HG03025 (cell line): Measurements from ENCODE around the gene CDC42EP1.
"Not testable (repeated sequence)": the region's sequence is repeated elsewhere in the genome, so short reads cannot be mapped to it uniquely, and the experiment has no call there.

ENCODE experiments used
- ATAC-seq: cut with Tn5 transposase; IDR thresholded peaks from one replicate; pipeline ENCODE4 v1.9.1; 2021; ENCODE audit warnings: mild to moderate bottlenecking, moderate library complexity; ENCODE audit not compliant: unreplicated experiment, low FRiP score

CDC42EP1 gene

GRCh38 chr22:37559901-37560607 is at the start of gene CDC42EP1:
Gene CDC42EP1, plus strand, starts transcription at chr22:37560480. Its CDS starts 5,870 bp downstream, at chr22:37566350.
- no peak for ATAC-seq

- ATAC-seq, result no peak
Measured at GRCh38 chr22:37511395-37512104, 48.7 kb upstream of the CDC42EP1 start.

GRCh38 chr22:37514526-37515051 is 45.7 kb upstream of the CDC42EP1 start:
- no peak for ATAC-seq

GRCh38 chr22:37515901-37516300 is 44.4 kb upstream of the CDC42EP1 start:
- no peak for ATAC-seq

GRCh38 chr22:37516456-37516855 is 43.8 kb upstream of the CDC42EP1 start:
- ATAC-seq, result no peak

GRCh38 chr22:37517826-37518450 is 42.3 kb upstream of the CDC42EP1 start:
- ATAC-seq, result no peak

- no peak for ATAC-seq
Measured at GRCh38 chr22:37518509-37519267, 41.6 kb upstream of the CDC42EP1 start.

- ATAC-seq, result no peak
Measured at GRCh38 chr22:37519268-37520195, 40.7 kb upstream of the CDC42EP1 start, which contains the start of gene CARD10. Gene CARD10, minus strand, starts transcription at chr22:37519415. Its CDS starts 215 bp downstream, at chr22:37519200.

- no peak for ATAC-seq
Measured at GRCh38 chr22:37520776-37521191, 39.5 kb upstream of the CDC42EP1 start.

- no peak for ATAC-seq
Measured at GRCh38 chr22:37521236-37521739, 39.0 kb upstream of the CDC42EP1 start.

GRCh38 chr22:37522482-37522881 is 37.8 kb upstream of the CDC42EP1 start:
- ATAC-seq, result no peak

GRCh38 chr22:37525073-37525745 is 35.1 kb upstream of the CDC42EP1 start:
- no peak for ATAC-seq

GRCh38 chr22:37525746-37526350 is 34.4 kb upstream of the CDC42EP1 start:
- ATAC-seq, result no peak

- ATAC-seq, result no peak
Measured at GRCh38 chr22:37526376-37526775, 33.9 kb upstream of the CDC42EP1 start.

- not testable (repeated sequence) for ATAC-seq
Measured at GRCh38 chr22:37527081-37527752, 33.1 kb upstream of the CDC42EP1 start.

GRCh38 chr22:37527952-37528351 is 32.3 kb upstream of the CDC42EP1 start:
- not testable (repeated sequence) for ATAC-seq

- ATAC-seq, result no peak
Measured at GRCh38 chr22:37529652-37530345, 30.5 kb upstream of the CDC42EP1 start.
